Activated naive CD4-positive, alpha-beta T cell (primary cell): ENCODE data around the gene BRAF.
"Not testable (repeated sequence)": the region's sequence is repeated elsewhere in the genome, so short reads cannot be mapped to it uniquely, and the experiment has no call there.

Source experiments
- DNase-seq, 4 experiments: peaks; one replicate each; lab custom pipeline; 2025; lab: John Stamatoyannopoulos, UW

Gene BRAF

DNA sequence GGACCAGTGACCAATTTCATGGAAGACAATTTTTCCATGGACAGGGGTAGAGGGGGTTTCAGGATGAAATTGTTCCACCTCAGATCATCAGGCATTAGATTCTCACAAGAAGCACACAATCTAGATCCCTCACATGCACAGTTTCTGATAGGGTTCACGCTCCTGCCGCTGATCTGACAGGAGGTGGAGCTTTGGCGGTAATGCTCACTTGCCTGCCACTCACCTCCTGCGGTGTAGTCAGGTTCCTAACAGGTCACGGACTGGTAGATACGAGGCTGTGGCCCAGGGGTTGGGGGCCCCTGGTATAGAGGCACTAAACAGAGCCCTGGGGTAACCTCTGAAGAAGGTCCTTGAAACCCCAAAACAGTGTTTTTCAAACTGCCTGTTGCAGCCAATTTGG, 6.5 kb downstream of the BRAF start:
- no peak for DNase-seq

DNA sequence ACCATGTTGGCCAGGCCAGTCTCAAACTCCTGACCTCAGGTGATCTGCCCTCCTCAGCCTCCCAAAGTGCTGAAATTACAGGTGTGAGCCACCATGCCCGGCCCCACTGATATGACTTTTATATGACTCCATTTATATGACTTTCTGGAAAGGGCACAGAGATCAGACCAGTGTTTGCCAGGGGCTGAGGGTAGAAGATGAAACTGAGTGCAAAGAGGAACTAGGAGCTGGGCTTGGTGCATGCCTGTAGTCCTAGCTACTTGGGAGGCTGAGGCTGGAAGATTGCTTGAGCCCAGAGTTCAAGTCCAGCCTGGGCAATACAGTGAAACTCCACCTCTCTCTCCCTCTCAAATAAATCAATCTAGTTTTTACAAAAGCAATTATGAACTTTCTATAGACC, 7.5 kb downstream of the BRAF start:
- no peak for DNase-seq

GRCh38 chr7:140915935-140916555, 8.7 kb downstream of the BRAF start:
- no peak for DNase-seq

- DNase-seq: no peak
Observed at GRCh38 chr7:140914083-140914482, 10.6 kb downstream of the BRAF start.

- not testable (repeated sequence) for DNase-seq
Observed at GRCh38 chr7:140913596-140913928, 11.2 kb downstream of the BRAF start.

DNA sequence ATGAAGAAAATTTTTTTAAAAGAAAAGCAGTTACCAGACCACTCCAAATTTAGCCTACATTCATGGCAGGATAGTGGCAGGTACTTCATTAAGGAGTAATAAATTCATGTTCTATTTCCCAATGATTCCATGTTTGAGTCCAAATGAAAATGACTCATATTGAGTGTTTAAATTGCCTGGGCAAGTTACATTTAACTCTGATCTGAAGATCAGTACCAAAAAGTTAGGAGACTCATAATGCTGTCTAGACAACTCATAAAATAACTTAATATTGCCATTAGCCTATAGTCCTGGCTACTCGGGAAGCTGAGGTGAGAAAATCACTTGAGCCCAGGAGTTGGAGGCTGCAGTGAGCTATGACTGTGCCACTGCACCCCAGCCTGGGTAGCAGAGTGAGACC, 13.0 kb downstream of the BRAF start:
- DNase-seq: no peak

DNA sequence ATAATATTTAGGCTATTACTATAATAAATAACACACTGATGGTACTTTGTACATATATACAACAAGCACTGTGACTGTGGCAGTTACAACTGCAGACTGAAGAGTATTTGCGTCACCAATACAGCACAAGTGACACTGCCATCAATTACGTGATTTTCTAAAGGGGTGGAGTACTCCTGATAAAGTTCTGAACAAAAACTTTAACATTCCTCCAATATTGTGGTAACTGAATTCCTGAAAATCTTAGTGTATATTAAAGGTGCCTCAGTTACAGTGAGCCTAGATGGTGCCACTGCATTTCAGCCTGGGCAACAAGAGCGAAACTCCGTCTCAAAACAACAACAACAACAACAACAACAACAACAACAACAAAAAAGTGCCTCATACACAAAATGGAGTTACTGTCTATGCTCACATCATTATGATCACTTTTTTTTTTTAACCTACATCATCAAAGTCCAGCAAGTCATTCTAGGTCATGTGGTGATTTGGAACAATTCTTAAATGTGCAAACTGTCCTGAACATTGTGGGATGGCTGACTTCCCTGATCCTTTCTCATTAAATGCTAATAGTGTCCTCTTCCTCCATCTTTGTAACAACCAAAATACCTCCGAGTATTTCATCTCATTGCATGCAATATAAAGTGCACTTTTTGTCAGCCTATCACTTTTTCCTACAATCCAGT, 15.1 kb downstream of the BRAF start:
- no peak for DNase-seq

GRCh38 chr7:140908361-140908760, 16.4 kb downstream of the BRAF start:
- DNase-seq: no peak

DNA sequence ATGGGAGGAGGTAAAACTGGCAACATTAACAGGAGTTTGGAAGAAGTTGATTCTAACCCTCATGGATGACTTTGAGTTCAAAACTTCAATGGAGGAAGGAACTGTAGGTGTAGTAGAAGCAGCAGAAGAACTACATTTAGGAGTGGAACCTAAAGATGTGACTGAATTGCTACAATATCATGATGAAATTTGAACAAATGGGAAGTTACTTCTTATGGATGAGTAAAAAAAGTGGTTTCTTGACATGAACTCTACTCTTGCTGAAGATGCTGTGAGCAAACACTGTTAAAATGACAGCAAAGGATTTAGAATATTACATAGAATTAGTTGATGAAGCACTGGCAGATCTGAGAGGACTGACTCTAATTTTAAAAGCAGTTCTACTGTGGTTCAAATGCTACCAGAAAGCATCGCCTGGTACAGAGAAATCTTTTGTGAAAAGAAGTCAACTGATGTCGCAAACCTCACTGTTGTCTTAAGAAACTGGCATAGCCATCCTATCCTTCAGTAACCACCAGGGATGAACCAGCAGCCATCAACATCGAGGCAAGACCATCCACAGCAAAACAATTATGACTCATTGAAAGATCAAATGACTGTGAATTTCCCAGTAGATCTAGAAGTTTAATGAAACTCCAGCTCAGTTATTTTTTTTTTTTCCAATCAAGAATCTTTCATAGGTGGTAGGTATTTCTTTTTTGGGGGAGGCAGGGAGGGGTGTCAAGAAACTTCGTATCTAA, 20.8 kb downstream of the BRAF start:
- no peak for DNase-seq

- DNase-seq: no peak
Observed at GRCh38 chr7:140902303-140902953, 22.3 kb downstream of the BRAF start.

- no peak for DNase-seq
Observed at GRCh38 chr7:140901941-140902302, 22.8 kb downstream of the BRAF start.

- DNase-seq: no peak
Observed at GRCh38 chr7:140899883-140900282, 24.8 kb downstream of the BRAF start.

DNA sequence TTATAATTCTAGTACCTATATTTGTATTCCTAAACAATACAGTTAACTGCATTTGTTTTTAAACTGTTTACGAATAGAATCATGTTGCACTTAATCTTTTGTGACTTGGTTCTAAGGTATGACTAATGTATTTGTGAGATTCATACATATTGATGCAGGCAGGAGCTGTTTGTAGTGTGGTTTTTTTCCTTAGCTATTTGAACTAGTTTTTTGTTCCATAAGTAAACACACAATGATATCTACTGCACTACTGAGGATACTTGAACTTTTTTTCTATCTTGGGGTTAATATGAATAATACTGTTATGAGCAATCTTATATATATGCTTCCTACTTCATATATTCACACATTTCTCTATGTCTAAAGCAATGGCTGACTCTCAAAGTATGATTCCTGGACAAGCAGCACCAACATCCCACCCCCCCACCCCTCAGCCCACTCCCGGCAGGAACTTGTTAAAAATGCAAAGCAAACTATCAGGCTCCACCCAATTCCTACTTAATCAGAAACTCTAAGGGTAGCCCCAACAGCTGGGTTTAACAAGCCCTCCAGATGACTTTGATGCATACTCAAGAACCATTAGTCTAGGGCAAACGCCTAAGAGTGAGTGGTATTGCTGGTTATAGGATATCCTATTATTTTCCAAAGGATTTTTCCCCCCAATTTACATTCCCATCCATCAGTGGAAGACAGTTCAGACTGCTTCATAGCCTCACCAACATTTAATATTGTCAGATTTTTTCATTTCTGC, 25.8 kb downstream of the BRAF start:
- DNase-seq: no peak

DNA sequence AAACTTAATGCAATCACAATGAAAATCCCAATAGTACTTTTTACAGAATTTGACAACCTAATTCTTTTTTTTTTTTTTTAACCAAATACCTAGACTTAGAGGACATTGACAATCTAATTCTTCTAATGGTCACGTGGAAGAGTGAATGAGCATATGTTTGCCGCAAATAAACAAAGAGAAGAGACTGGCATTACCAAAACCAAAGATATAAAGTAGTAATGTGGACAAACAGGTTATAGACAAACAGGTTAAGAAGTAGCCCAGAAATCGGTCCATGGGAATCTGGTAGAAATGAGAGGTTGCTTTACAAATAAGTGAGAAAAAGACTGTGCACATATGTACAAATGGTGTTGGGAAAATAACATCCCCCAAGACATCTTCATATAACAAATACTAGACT, 27.7 kb downstream of the BRAF start:
- DNase-seq: no peak

DNA sequence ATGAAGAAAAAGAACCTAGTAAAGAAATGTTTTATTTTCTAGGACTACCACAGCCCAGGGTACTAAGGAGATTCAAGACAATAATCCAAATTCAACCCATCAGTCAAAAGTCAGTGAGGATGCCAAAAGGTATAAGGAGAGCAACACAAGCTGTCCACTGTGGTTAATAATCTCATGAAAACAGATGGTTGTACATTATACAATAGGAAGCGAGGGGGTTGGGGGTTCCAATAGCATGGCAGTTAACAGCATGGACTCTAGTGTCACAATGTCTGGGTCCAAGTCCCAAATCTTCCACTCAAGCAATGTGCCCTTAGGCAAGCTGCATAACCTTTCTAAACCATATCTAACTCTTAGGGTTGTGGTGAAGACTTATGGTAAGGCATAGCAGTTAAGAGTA, 35.1 kb downstream of the BRAF start:
- DNase-seq: no peak

- DNase-seq: no peak
Observed at GRCh38 chr7:140889150-140889549, 35.6 kb downstream of the BRAF start.

GRCh38 chr7:140888087-140888486, 36.6 kb downstream of the BRAF start:
- DNase-seq: no peak

DNA sequence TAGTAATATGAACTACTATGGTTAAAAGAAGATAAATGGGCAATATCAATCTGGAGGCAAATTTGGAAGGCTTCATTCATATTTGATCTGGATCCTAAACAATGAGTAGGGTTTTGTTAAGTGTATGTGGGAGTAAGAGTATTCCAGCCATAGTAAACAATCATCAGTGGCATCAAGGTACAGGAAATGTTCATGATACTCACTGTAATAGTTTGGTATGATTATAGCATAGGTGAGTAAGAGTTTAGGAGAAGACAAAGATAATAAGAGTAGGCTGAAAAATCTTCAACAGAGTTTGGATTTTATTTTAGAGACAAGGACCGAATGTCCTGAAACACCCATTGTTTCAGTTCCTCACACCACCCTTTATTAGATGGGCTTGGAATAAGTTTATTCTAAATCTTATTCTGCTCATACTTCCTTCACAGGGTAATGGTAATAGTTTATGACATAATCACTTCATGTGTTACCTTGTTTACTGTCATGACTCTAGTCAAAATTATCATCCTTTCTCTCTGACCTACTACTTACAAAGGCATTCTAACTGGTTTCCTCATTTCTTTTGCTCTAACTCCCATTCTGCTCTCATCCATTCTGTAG, 38.9 kb downstream of the BRAF start:
- no peak for DNase-seq

- no peak for DNase-seq
Observed at GRCh38 chr7:140883378-140883777, 41.4 kb downstream of the BRAF start.

DNA sequence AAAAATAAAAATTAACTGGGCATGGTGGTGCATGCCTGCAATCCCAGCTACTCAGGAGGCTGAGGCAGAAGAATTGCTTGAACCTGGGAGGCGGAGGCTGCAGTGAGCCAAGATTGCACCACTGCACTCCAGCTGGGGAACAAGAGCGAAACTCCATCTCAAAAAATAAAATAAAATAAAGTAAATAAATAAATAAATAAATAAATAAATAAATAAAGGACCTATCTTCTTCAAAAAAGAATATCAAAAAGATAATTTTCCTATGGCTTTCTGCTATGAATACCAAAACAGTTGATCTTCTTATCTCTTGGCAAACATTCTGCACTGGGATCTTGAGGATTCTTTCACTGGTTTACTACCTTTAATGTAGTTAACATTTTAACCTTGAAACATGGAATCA, 41.9 kb downstream of the BRAF start:
- DNase-seq: not testable (repeated sequence)

DNA sequence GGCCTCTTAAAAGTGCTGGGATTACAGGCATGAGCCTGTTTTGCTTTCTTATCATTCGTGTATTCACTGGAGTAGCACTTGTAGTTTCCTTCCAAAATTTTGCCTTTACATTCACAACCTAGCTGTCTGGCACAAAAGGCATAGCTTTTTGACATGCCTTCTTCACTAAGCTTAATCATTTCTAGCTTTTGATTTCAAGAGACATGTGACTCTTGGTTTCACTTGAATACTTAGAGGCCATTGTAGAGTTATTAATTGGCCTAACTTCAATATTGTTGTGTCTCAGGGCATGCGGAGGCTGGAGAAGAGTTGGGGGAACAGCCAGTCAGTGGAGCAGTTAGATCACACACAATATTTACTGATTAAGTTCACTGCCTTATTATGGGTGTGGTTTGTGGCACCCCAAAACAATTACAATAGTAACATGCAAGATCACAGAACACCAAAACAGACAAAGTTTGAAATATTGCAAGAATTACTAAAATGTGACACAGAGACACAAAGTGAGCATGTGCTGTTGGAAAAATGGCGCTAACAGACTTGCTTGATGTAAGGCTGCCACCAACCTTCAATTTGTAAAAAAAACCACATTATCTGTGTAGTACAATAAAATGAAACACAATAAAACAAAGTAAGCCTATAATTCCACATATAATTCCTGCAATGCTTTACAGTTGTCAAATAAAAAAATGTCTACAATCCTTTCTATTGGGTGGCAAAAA, 43.1 kb downstream of the BRAF start:
- DNase-seq: no peak

GRCh38 chr7:140877249-140877524, 47.5 kb downstream of the BRAF start:
- no peak for DNase-seq
